Measurements from ENCODE around the gene PARVG. TPM values are rescaled to one million over a fixed set of nuclear protein-coding genes. Genes with fewer than 3 reads are reported as not detected.

The PARVG gene
- total RNA-seq, 1 donor from 2014 or later, result 50.6 TPM

GRCh38 chr22:44196241-44196640 lies 15.5 kb downstream of the PARVG start:
- Mint-ChIP-seq H3K27ac (no peak overlapping the region), H3K27me3 (ENCODE audit: insufficient read depth) (no peaks in the 10 kb centered on the region), H3K36me3 (ENCODE audit: low read depth) (peaks cover 39% of the 10 kb centered on the region), H3K9me3 (no peaks in the 10 kb centered on the region), H3K4me3 (no peak overlapping the region), H3K4me1 (ENCODE audit: low read depth) (peaks cover 38% of the 10 kb centered on the region)
- no peak for DNase-seq (ENCODE audit: low spot score)
- intact Hi-C loops (cut with micrococcal nuclease), result loop anchor here (10.0 kb wide), 2 partner anchors 139 to 429 kb away; no protein-coding TSS in a partner anchor

GRCh38 chr22:44196731-44197131 lies 16.0 kb downstream of the PARVG start:
- Mint-ChIP-seq H3K4me3 (no peak overlapping the region), H3K27ac (no peak overlapping the region), H3K36me3 (ENCODE audit: low read depth) (peaks cover 37% of the 10 kb centered on the region), H3K27me3 (ENCODE audit: insufficient read depth) (no peaks in the 10 kb centered on the region), H3K9me3 (no peaks in the 10 kb centered on the region), H3K4me1 (ENCODE audit: low read depth) (peaks cover 33% of the 10 kb centered on the region)
- DNase-seq (ENCODE audit: low spot score), result no peak
- intact Hi-C loops (cut with micrococcal nuclease), result loop anchor here (10.0 kb wide), 2 partner anchors 138 to 428 kb away; no protein-coding TSS in a partner anchor

- H3K36me3 Mint-ChIP-seq (ENCODE audit: low read depth), result peaks cover 37% of the 10 kb centered on the region
- H3K27ac Mint-ChIP-seq, result no peak overlapping the region
- DNase-seq (ENCODE audit: low spot score), result no peak
- intact Hi-C loops (cut with micrococcal nuclease), result loop anchor here (10.0 kb wide), 2 partner anchors 138 to 428 kb away; no protein-coding TSS in a partner anchor
- no peak overlapping the region for H3K4me3 Mint-ChIP-seq
- H3K9me3 Mint-ChIP-seq, result no peaks in the 10 kb centered on the region
- peaks cover 31% of the 10 kb centered on the region for H3K4me1 Mint-ChIP-seq (ENCODE audit: low read depth)
- no peaks in the 10 kb centered on the region for H3K27me3 Mint-ChIP-seq (ENCODE audit: insufficient read depth)
Observed at GRCh38 chr22:44197271-44197670, 16.5 kb downstream of the PARVG start.

DNA sequence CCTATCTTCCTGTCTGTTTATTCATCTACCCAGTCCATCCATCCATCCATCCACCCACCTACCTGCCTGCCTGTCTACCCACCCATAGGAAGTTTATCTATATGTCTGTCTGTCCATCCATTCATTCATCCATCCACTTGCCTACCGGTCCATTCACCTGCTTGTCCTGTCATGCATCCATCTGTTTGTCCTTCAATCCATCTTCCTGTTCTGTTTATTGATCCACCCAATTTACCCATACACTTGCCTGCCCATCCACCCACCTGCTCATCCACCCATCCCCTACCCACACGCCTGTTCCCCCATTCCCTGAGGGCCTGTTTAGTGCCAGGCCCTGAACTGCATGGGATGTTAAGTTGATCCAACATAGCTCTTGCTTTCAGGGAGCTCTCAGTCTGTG lies 18.4 kb downstream of the PARVG start:
- intact Hi-C loops (cut with micrococcal nuclease), result loop anchor here (10.0 kb wide), 2 partner anchors 136 to 426 kb away; no protein-coding TSS in a partner anchor
- Mint-ChIP-seq H3K4me3 (no peak overlapping the region), H3K27me3 (ENCODE audit: insufficient read depth) (no peaks in the 10 kb centered on the region), H3K4me1 (ENCODE audit: low read depth) (peaks cover 16% of the 10 kb centered on the region), H3K9me3 (no peaks in the 10 kb centered on the region), H3K36me3 (ENCODE audit: low read depth) (peaks cover 35% of the 10 kb centered on the region), H3K27ac (no peak overlapping the region)
- DNase-seq (ENCODE audit: low spot score), result no peak

- H3K4me1 Mint-ChIP-seq (ENCODE audit: low read depth), result peaks cover 9% of the 10 kb centered on the region
- intact Hi-C loops (cut with micrococcal nuclease), result loop anchor here (10.0 kb wide), 2 partner anchors 135 to 425 kb away; no protein-coding TSS in a partner anchor
- H3K27me3 Mint-ChIP-seq (ENCODE audit: insufficient read depth), result no peaks in the 10 kb centered on the region
- H3K4me3 Mint-ChIP-seq, result no peak overlapping the region
- H3K27ac Mint-ChIP-seq, result no peak overlapping the region
- H3K36me3 Mint-ChIP-seq (ENCODE audit: low read depth), result peaks cover 29% of the 10 kb centered on the region
- DNase-seq (ENCODE audit: low spot score), result no peak
- no peaks in the 10 kb centered on the region for H3K9me3 Mint-ChIP-seq
Observed at GRCh38 chr22:44199866-44200265, 19.1 kb downstream of the PARVG start.

GRCh38 chr22:44200451-44200850 lies 19.7 kb downstream of the PARVG start:
- Mint-ChIP-seq H3K27ac (no peak overlapping the region), H3K36me3 (ENCODE audit: low read depth) (peaks cover 27% of the 10 kb centered on the region), H3K9me3 (no peaks in the 10 kb centered on the region), H3K4me1 (ENCODE audit: low read depth) (peaks cover 9% of the 10 kb centered on the region), H3K4me3 (no peak overlapping the region), H3K27me3 (ENCODE audit: insufficient read depth) (no peaks in the 10 kb centered on the region)
- intact Hi-C loops (cut with micrococcal nuclease), result no loop called here
- DNase-seq (ENCODE audit: low spot score), result no peak

DNA sequence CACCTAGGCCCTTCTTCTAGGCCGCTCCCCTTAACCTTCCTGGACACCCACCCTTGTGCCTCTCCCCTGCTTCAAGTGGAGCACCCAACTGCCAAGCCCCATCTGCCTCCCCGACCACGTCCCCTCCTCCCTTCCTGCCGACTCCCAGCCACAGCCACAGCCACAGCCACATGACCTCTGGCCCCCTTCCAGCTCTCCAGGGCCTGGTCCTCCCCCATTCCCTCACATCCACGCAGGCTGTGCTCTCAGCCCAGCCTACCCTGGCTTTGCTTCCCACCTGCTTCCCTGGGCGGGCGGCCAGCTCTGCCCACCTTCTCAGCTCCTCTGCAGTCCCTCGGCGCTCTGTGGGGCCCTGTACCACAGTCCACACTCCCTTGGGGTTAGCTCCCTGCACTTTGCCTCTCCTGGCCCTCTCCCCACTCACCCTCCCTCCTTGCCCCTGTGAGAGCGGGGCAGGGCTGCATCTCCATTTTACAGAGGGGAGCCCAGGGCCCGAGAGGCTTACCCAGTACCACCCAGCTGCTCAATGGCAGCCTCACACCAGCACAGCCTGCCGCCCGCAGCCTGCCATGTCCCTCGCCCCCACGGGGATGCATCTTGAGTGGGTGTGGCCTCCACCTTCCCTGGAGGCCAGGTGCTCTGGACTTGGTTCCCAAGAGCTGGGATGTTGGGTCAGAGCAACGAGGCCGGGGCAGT lies 20.3 kb downstream of the PARVG start:
- peaks cover 27% of the 10 kb centered on the region for H3K36me3 Mint-ChIP-seq (ENCODE audit: low read depth)
- no peak overlapping the region for H3K27ac Mint-ChIP-seq
- H3K4me1 Mint-ChIP-seq (ENCODE audit: low read depth), result peaks cover 9% of the 10 kb centered on the region
- intact Hi-C loops (cut with micrococcal nuclease), result no loop called here
- H3K27me3 Mint-ChIP-seq (ENCODE audit: insufficient read depth), result no peaks in the 10 kb centered on the region
- H3K4me3 Mint-ChIP-seq, result no peak overlapping the region
- DNase-seq (ENCODE audit: low spot score), result no peak
- H3K9me3 Mint-ChIP-seq, result no peaks in the 10 kb centered on the region

DNA sequence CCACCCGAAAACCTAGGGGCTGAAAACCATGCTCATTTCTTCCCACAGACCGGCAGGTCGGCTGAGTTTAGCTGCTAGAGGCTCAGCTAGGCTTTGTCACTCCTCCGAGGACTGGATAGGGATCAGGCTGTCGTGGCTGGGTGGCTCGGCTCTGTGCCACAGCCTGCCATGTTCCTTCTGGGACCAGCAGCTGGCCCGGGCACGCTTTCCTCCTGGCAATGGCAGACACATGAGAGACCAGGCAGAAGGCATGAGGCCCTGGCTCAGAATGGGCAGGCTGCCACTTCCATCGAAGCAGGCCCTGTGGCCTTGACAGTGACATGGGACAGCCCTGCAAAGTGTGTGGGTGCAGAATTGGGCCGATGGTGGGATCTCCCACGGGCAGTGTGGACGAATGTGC lies 20.9 kb downstream of the PARVG start:
- Mint-ChIP-seq H3K4me3 (no peak overlapping the region), H3K27ac (no peak overlapping the region), H3K36me3 (ENCODE audit: low read depth) (peaks cover 27% of the 10 kb centered on the region), H3K4me1 (ENCODE audit: low read depth) (peaks cover 9% of the 10 kb centered on the region), H3K27me3 (ENCODE audit: insufficient read depth) (no peaks in the 10 kb centered on the region), H3K9me3 (no peaks in the 10 kb centered on the region)
- intact Hi-C loops (cut with micrococcal nuclease), result no loop called here
- DNase-seq (ENCODE audit: low spot score), result no peak

GRCh38 chr22:44202261-44202789 lies 21.6 kb downstream of the PARVG start:
- H3K27ac Mint-ChIP-seq, result no peak overlapping the region
- no peak overlapping the region for H3K4me3 Mint-ChIP-seq
- H3K4me1 Mint-ChIP-seq (ENCODE audit: low read depth), result peaks cover 9% of the 10 kb centered on the region
- H3K27me3 Mint-ChIP-seq (ENCODE audit: insufficient read depth), result no peaks in the 10 kb centered on the region
- H3K36me3 Mint-ChIP-seq (ENCODE audit: low read depth), result peaks cover 27% of the 10 kb centered on the region
- no peaks in the 10 kb centered on the region for H3K9me3 Mint-ChIP-seq
- no peak for DNase-seq (ENCODE audit: low spot score)
- intact Hi-C loops (cut with micrococcal nuclease), result no loop called here

- no peak overlapping the region for H3K4me3 Mint-ChIP-seq
- H3K36me3 Mint-ChIP-seq (ENCODE audit: low read depth), result peaks cover 28% of the 10 kb centered on the region
- no peaks in the 10 kb centered on the region for H3K27me3 Mint-ChIP-seq (ENCODE audit: insufficient read depth)
- peaks cover 9% of the 10 kb centered on the region for H3K4me1 Mint-ChIP-seq (ENCODE audit: low read depth)
- intact Hi-C loops (cut with micrococcal nuclease), result no loop called here
- no peaks in the 10 kb centered on the region for H3K9me3 Mint-ChIP-seq
- DNase-seq (ENCODE audit: low spot score), result no peak
- no peak overlapping the region for H3K27ac Mint-ChIP-seq
Observed at GRCh38 chr22:44203203-44203602, 22.5 kb downstream of the PARVG start.

DNA sequence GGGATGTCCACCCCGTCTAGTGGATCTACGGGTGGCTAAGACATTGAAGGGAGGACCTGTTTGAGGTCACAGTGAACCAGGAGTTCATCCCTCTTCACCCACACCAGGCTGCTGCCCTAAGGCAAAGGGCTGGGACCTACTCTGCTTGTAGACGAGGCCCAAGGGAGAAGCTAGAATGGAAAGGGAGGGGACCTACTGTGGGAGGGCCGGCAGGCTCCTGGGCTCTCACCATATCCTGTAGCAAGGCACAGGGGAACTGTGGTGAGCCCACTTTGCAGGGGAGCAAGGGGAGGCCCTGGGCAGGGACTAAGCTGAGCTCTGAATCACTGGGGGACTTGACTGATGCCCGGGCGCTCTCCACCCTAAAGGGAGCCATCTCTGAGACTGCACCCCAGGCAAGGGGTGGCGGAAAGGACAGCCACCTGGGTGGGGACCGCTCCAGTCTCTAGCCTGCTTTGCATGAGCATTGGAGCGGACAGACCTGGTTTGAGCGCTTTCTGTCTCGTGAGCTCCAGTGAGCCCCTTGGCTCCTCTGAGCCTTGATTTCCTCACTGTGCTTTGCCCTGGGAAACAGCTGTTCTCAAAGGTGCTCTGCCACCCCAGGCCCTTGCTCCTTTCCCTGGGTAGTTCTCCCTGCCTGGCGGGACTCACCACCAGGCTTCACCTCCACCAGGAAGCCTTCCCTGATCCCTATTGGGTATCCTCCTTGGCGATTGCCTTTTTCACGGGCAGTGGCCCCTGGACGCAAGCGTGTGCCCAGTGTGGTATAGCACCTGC lies 24.2 kb downstream of the PARVG start:
- Mint-ChIP-seq H3K27me3 (ENCODE audit: insufficient read depth) (no peaks in the 10 kb centered on the region), H3K27ac (no peak overlapping the region), H3K9me3 (no peaks in the 10 kb centered on the region), H3K4me3 (no peak overlapping the region), H3K36me3 (ENCODE audit: low read depth) (peaks cover 16% of the 10 kb centered on the region), H3K4me1 (ENCODE audit: low read depth) (peaks cover 9% of the 10 kb centered on the region)
- DNase-seq (ENCODE audit: low spot score), result no peak
- intact Hi-C loops (cut with micrococcal nuclease), result no loop called here

DNA sequence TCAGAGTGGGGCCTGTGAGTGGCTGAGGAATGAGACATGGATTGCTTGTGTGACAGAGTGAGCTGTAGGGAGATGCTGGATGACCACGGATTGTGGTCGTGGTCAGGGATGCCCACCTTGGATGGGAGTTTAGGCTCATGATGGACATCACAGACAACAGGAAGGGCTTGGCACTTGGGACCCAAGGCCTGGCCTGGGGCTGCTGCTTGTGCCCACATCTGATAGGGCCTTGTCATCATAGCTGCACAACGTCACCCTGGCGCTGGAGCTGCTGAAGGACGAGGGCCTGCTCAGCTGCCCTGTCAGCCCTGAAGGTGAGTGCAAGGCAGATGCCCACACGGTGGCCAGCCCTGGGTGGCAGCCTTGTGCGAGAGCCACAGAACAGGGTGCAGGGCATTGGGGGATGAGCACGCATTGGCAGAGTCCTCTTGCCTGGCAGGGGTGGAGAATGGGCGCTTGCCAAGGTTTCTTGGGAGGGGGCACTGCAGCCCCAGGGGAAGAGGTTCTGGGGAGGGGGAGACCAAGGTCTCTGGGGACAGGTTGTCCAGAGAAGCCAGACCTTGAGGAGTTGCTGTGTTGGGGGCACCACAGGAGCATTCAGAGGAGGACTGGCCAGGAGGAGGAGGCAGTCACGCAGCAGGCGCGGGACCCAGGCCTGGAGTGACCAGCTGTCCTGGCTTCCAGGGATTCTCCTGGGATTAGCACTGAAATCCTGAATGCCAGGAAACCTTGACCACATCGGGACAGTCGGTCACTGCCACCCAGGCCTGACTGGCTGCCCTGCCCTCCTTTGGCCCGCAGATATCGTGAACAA lies 25.0 kb downstream of the PARVG start:
- no peak overlapping the region for H3K27ac Mint-ChIP-seq
- H3K36me3 Mint-ChIP-seq (ENCODE audit: low read depth), result peaks cover 16% of the 10 kb centered on the region
- peaks cover 1% of the 10 kb centered on the region for H3K4me1 Mint-ChIP-seq (ENCODE audit: low read depth)
- no peaks in the 10 kb centered on the region for H3K27me3 Mint-ChIP-seq (ENCODE audit: insufficient read depth)
- H3K9me3 Mint-ChIP-seq, result no peaks in the 10 kb centered on the region
- no peak for DNase-seq (ENCODE audit: low spot score)
- intact Hi-C loops (cut with micrococcal nuclease), result no loop called here
- H3K4me3 Mint-ChIP-seq, result no peak overlapping the region

Data from activated T-helper 1 cell treated with anti-CD3 and anti-CD28 coated beads, Interleukin-12 subunit alpha, Interleukin-12 subunit beta, Interleukin-2, Interleukin-4 antibody, amounts not matched to agents 30 ng/mL and 10 ng/mL and 1 ng/mL, durations not matched to agents 14 hours and 24 hours and 36 hours (primary cell).